SK-N-MC (cell line): ENCODE measurements around the gene MAP3K3.
A peak's percentile ranks its signal among the peaks of the same experiment; 100 is the strongest.

ENCODE experiments used
- DNase-seq: peaks from one replicate; pipeline ENCODE4 v3.0.0-alpha.2; 2011; ENCODE audit warnings: low read depth, low spot score
- H3K27ac ChIP-seq: fragments of 200-600 bp; sonication (generic); 2 replicates; pipeline ENCODE4 v1.5.1; 2016; ENCODE audit warnings: mixed run types
- H3K36me3 ChIP-seq: fragments of 200-600 bp; sonication (generic); 2 replicates; pipeline ENCODE4 v1.6.1; 2017; ENCODE audit warnings: antibody characterized with exemption, low read length, mixed read lengths; ENCODE audit not compliant: insufficient read depth
- H3K4me3 ChIP-seq: fragments of 200-600 bp; sonication (generic); 2 replicates; pipeline ENCODE4 v1.5.1; 2016
- H3K9ac ChIP-seq: fragments of 200-600 bp; sonication (generic); 2 replicates; pipeline ENCODE4 v1.8.0; 2017; ENCODE audit warnings: mixed run types, mixed read lengths; ENCODE audit not compliant: insufficient read length
- H3K9me3 ChIP-seq: fragments of 200-600 bp; sonication (generic); 2 replicates; pipeline ENCODE4 v1.6.1; 2017; ENCODE audit warnings: low read depth, mild to moderate bottlenecking, antibody characterized with exemption, low read length, moderate library complexity, mixed read lengths
- EZH2 ChIP-seq: fragments of 200-600 bp; sonication (generic); IDR thresholded peaks from one replicate; pipeline ENCODE4 v1.6.1; 2017; ENCODE audit warnings: antibody characterized with exemption
- FOXP2 ChIP-seq: optimal IDR thresholded peaks from 2 replicates; pipeline ENCODE3; 2011; ENCODE audit warnings: mild to moderate bottlenecking, moderate library complexity; ENCODE audit not compliant: insufficient read depth; ENCODE audit errors: extremely low read length, control extremely low read depth
- POLR2AphosphoS5 ChIP-seq: IDR thresholded peaks from 2 replicates; pipeline ENCODE4 v1.6.1; 2012; ENCODE audit warnings: mild to moderate bottlenecking, low read depth, low read length, borderline replicate concordance

Gene MAP3K3

DNA sequence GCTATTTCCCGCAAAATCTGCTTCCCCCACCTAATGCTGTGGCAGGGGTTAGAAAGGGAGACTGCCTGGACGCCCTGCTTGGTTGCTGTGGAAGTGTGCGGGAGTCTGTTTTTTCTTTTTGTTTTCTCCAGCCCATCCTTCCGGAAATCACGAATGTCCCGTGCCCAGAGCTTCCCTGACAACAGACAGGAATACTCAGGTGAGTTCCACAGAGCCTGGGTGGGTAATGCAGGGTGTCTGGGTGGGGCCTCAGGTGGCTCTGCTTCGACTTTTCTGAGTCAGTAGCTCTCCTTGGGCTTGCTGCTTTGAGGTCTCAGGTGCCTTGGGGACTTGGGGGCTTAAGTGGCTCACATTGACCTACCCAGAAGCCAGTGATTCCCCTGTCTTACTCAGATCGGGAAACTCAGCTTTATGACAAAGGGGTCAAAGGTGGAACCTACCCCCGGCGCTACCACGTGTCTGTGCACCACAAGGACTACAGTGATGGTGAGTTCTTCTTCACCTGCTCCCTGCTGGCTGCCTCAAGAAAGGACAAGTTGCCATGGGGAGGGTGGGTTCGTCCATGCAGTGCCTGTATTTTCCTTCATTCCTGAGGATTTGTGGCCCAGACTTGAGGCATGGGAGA is 66.3 kb downstream of the MAP3K3 start:
- Histone ChIP-seq H3K36me3 (no peaks in the 10 kb centered on the region), H3K27ac (no peak overlapping the region), H3K9me3 (no peaks in the 10 kb centered on the region), H3K9ac (no peak overlapping the region), H3K4me3 (no peak overlapping the region)
- TF ChIP-seq EZH2, result no peak
- TF ChIP-seq FOXP2, result no peak
- TF ChIP-seq POLR2AphosphoS5, result no peak
- no peak for DNase-seq

DNA sequence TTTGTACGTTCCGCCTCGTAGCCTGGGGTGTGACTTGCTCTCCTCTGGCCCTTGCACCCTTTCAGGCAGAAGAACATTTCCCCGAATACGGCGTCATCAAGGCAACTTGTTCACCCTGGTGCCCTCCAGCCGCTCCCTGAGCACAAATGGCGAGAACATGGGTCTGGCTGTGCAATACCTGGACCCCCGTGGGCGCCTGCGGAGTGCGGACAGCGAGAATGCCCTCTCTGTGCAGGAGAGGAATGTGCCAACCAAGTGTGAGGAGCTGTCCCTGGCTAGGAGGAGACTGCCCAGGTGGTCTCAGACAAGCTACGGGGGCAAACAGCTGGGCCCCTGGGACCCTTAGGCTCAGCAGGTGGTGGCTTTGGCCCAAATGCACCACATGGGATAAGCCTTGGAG is 67.3 kb downstream of the MAP3K3 start:
- TF ChIP-seq EZH2, result no peak
- no peak for TF ChIP-seq FOXP2
- no peak for TF ChIP-seq POLR2AphosphoS5
- Histone ChIP-seq H3K9ac (no peak overlapping the region), H3K9me3 (no peaks in the 10 kb centered on the region), H3K4me3 (no peak overlapping the region), H3K27ac (no peak overlapping the region), H3K36me3 (no peaks in the 10 kb centered on the region)
- no peak for DNase-seq

DNA sequence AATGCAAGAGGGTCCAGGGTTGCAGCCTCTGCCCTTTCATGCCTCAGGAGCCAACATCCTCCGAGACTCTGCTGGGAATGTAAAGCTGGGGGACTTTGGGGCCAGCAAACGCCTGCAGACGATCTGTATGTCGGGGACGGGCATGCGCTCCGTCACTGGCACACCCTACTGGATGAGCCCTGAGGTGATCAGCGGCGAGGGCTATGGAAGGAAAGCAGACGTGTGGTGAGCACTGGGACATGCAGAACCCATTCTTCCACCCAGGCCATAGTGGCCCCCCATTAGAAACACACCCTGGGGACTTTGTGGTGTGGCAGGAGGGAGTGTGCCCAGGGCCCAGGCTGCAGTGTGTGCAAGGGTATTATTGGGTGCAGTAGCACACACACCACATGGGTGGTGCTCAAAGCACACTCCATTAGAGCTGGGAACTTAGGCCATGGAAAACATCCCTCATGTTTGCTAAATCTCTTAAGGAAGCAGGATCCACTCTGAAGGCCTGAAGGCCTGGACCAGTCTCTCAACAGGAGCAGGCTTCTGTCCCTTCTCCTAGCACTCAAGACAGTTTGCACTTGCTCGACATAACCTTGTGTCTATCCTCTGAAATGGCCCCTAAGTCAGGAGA is 70.1 kb downstream of the MAP3K3 start:
- H3K9me3 ChIP-seq, result no peaks in the 10 kb centered on the region
- H3K36me3 ChIP-seq, result no peaks in the 10 kb centered on the region; the same call in 1 of the 2 replicates
- H3K4me3 ChIP-seq, result no peak overlapping the region
- no peak overlapping the region for H3K9ac ChIP-seq
- no peak for DNase-seq
- TF ChIP-seq EZH2 (no peak), FOXP2 (no peak)
- H3K27ac ChIP-seq, result no peak overlapping the region

DNA sequence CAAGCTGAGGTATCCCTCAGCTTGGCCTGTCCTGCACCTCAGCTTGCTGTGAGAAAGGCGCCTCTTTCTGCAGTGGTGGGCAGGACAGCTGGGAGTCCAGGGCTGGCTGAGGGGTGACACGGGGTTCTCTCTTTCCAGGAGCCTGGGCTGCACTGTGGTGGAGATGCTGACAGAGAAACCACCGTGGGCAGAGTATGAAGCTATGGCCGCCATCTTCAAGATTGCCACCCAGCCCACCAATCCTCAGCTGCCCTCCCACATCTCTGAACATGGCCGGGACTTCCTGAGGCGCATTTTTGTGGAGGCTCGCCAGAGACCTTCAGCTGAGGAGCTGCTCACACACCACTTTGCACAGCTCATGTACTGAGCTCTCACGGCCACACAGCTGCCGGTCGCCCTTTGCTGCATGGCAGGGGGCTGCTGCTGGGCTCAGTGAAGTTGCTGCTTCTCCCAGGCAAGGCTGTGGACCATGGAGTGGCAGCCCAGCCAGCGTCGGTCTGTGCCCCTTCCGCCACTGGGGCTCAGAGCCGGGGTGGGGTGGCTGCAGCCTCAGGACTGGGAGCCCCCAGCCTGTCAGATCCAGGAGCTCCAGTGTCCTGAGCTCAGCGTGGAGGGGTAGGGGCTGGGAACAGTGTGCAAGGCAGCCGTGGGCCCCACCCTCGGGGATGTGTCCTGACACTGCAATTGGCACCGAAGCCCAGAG is 71.3 kb downstream of the MAP3K3 start:
- DNase-seq, result no peak
- Histone ChIP-seq H3K9me3 (no peaks in the 10 kb centered on the region), H3K36me3 (peaks cover 2% of the 10 kb centered on the region; the same call in 1 of the 2 replicates), H3K9ac (no peak overlapping the region), H3K27ac (no peak overlapping the region), H3K4me3 (no peak overlapping the region)
- TF ChIP-seq POLR2AphosphoS5, result no peak
- no peak for TF ChIP-seq EZH2
- no peak for TF ChIP-seq FOXP2

DNA sequence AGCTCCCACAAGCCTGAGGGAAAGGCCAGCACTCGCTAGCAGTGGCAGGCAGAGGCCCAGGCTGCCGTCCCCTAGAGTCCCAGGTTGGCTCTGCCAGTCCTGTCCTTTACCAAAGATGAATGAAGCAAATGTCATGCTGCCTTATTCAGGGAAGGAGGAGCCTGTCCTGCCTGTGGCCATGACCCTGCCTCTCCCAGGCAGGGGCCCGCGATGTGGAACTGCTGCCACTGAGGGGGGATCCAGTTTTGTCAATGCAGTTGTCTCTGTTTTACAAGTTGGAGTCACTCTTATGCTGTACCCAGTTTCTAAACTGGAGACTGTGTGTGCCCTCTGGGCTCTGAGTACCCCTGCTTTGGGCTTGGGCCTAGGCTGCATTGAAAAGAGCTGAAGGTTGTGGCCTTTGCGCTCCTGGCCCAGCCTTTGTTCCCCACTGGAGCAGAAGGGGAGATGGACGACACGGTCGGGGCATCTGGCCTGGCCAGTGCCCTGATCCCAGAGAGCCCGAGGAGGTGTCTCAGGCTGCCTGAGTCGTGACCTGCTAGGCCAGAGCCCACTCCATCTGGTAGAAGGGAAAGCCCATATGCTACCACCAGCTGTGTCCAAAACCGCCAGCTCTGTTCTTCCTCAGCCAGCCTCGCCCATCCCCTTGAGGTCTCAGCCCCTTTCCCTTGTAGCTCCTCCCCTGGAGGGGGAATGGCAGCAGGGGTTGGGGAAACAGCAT is 72.2 kb downstream of the MAP3K3 start:
- TF ChIP-seq POLR2AphosphoS5 (peak; percentile 10; the same call in 1 of the 2 replicates), FOXP2 (no peak), EZH2 (no peak)
- no peak overlapping the region for H3K9ac ChIP-seq
- DNase-seq, result no peak
- no peaks in the 10 kb centered on the region for H3K9me3 ChIP-seq
- H3K4me3 ChIP-seq, result no peak overlapping the region
- H3K27ac ChIP-seq, result no peak overlapping the region
- H3K36me3 ChIP-seq, result peaks cover 2% of the 10 kb centered on the region; the same call in 1 of the 2 replicates

DNA sequence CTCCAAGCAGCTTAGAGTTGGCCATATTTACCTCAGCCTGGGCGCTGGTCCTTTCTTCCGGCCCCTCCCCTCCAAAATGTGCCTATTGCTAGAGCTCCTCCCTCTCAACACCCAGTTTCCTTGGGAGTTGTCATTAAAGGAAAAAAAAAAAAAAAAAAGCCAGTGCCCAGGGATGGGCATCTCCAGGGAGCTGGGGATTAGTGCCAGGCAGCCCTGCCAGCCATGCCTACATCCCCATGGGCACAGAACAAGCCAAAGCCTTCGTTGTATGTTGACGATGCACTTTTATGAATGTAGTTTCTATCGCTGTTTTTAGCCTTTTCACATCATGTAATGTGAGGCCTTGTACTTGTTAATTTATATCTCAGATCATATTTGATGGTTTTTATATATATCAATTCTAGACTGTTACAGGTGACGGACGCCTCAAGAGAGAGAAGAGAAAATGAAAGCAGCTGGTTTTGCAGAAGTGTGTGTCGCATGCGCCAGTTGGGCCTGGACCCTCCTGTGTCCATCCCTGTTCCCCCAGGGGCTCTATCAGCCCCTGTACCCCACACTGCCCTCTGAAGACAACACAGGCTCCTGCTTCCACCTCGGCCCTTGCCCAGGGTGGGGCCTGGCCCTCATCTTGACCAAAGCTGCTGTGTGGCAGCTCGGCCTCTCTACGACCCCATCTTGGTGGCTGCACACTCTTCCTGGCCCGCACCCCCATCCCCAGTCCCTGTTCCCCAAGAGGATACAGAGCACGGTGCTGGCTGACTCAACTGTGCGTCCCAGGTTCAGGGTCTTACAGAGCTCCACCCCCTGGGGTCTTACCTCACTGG is 72.9 kb downstream of the MAP3K3 start:
- Histone ChIP-seq H3K4me3 (no peak overlapping the region), H3K9ac (no peak overlapping the region), H3K27ac (peak overlapping the region; percentile 57; the same call in 1 of the 2 replicates)

DNA sequence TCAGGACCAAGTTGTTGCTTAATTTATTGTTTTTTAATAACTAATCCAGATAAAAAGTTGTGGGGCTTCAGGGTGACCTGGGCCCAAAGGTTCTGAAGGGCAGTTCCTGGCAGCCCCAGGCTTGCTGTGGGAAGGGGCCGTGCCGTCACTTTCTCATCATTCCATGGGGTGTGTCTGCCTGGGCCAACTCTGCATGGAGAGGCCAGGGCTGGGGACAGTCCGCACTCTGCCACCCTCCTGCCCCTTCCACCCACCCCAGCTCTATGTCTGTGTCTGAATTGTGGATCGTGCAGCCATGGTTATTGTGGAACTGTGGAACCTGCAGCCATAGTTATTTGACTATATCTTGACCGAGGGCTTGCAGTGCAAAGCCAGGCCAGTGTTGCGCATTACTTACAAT is 73.7 kb downstream of the MAP3K3 start:
- H3K9me3 ChIP-seq, result no peaks in the 10 kb centered on the region
- TF ChIP-seq FOXP2 (no peak), EZH2 (no peak), POLR2AphosphoS5 (no peak; the same call in 1 of the 2 replicates)
- peak overlapping the region; percentile 57; the same call in 1 of the 2 replicates for H3K27ac ChIP-seq
- DNase-seq, result no peak
- no peak overlapping the region for H3K4me3 ChIP-seq
- H3K9ac ChIP-seq, result no peak overlapping the region
- H3K36me3 ChIP-seq, result peaks cover 2% of the 10 kb centered on the region; the same call in 1 of the 2 replicates

More for the DNA sequence above, 72.9 kb downstream of the MAP3K3 start:
- H3K36me3 ChIP-seq, result peaks cover 2% of the 10 kb centered on the region; the same call in 1 of the 2 replicates
- no peaks in the 10 kb centered on the region for H3K9me3 ChIP-seq
- no peak for DNase-seq
- no peak for TF ChIP-seq FOXP2
- no peak for TF ChIP-seq EZH2
- no peak for TF ChIP-seq POLR2AphosphoS5

DNA sequence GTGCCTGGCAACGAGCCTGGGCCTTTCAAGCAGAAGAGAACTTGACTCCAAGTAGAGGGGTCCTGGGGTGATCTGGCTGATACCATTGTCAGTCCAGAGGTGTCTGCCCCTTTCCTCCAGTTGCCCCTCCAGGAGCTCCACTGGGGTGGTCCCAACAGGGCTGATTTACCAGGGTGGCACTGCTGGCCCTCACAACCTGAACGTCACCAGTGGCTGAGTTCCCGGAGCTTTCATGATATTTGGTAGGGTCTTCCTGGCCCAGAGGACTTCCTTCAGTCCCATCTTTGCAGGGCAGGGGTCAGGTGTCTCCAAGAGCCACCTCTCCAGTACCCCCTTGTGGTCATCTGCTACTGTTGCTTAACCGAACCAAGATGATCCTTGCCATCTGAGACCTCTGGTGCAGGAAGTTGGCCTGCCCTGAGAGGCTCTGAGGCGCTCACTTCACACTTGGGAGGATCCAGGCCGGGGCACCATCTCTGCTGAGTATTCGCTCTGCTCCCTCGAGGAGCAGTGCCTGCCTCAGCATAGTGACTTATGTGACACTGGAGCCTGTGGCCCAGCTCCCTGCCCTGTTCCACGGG is 74.3 kb downstream of the MAP3K3 start:
- Histone ChIP-seq H3K9ac (no peak overlapping the region), H3K9me3 (no peaks in the 10 kb centered on the region), H3K4me3 (no peak overlapping the region), H3K36me3 (peaks cover 2% of the 10 kb centered on the region; the same call in 1 of the 2 replicates), H3K27ac (peak overlapping the region; percentile 61; the same call in 1 of the 2 replicates)
- no peak for DNase-seq
- no peak for TF ChIP-seq EZH2
- no peak; the same call in 1 of the 2 replicates for TF ChIP-seq POLR2AphosphoS5
- TF ChIP-seq FOXP2, result no peak
